Endodermal cell (in vitro differentiated cells): ENCODE results near the gene PTPRU. TPM values are rescaled to one million over a fixed set of nuclear protein-coding genes. Genes with fewer than 3 reads are reported as not detected.

Experiments used
- DNase-seq: peaks from one replicate; pipeline ENCODE4 v3.0.0-alpha.2; 2017
- H3K27ac ChIP-seq: 2 replicates; pipeline ENCODE4 v1.5.1; 2013; ENCODE audit warnings: mild to moderate bottlenecking, low read depth, low read length, moderate library complexity
- H3K27me3 ChIP-seq: 2 replicates; pipeline ENCODE4 v1.6.1; 2013; ENCODE audit warnings: mild to moderate bottlenecking, low read length, moderate library complexity; ENCODE audit not compliant: insufficient read depth, control insufficient read depth, poor library complexity, severe bottlenecking
- H3K36me3 ChIP-seq: 2 replicates; pipeline ENCODE4 v1.7.0; 2013; ENCODE audit warnings: mild to moderate bottlenecking, low read length, moderate library complexity; ENCODE audit not compliant: control insufficient read depth, insufficient read depth
- H3K4me1 ChIP-seq: one replicate; pipeline ENCODE4 v1.7.0; 2013; ENCODE audit warnings: low read length; ENCODE audit not compliant: control insufficient read depth, insufficient read depth
- H3K4me3 ChIP-seq: 2 replicates; pipeline ENCODE4 v1.5.1; 2013; ENCODE audit warnings: mild to moderate bottlenecking, low read length, moderate library complexity
- H3K9ac ChIP-seq: 2 replicates; pipeline ENCODE4 v1.6.1; 2013; ENCODE audit warnings: mild to moderate bottlenecking, low read length, moderate library complexity; ENCODE audit not compliant: poor library complexity, severe bottlenecking; ENCODE audit errors: extremely low read depth
- H3K9me3 ChIP-seq: 2 replicates; pipeline ENCODE4 v1.6.1; 2013; ENCODE audit warnings: mild to moderate bottlenecking, low read length, moderate library complexity; ENCODE audit not compliant: control insufficient read depth
- H3K27ac Mint-ChIP-seq: 2 replicates; pipeline ENCODE4 v1.8.0; 2020; ENCODE audit warnings: mixed read lengths
- H3K27me3 Mint-ChIP-seq: 2 replicates; pipeline ENCODE4 v1.8.0; 2021; ENCODE audit warnings: mild to moderate bottlenecking, mixed read lengths; ENCODE audit not compliant: insufficient read depth
- H3K36me3 Mint-ChIP-seq: 2 replicates; pipeline ENCODE4 v1.8.0; 2020; ENCODE audit warnings: low read depth, mixed read lengths
- H3K4me1 Mint-ChIP-seq: 2 replicates; pipeline ENCODE4 v1.8.0; 2020; ENCODE audit warnings: mixed read lengths
- H3K4me3 Mint-ChIP-seq: 2 replicates; pipeline ENCODE4 v1.8.0; 2020; ENCODE audit warnings: mild to moderate bottlenecking, moderate library complexity, mixed read lengths
- H3K9me3 Mint-ChIP-seq: 2 replicates; pipeline ENCODE4 v1.8.0; 2020; ENCODE audit warnings: mild to moderate bottlenecking, mixed read lengths
- CTCF ChIP-seq: fragments of 200-600 bp; sonication (generic); conservative IDR thresholded peaks from 2 replicates; pipeline ENCODE4 v1.5.0; 2021; ENCODE audit warnings: antibody characterized with exemption, mild to moderate bottlenecking
- WGBS, 2 experiments: methylation state at CpG; one replicate each; pipeline versions ENCODE4 v1.1.5 to v1.1.7; 2013; ENCODE audit warnings: missing lambda C conversion rate in 2 of 2, mixed read lengths in 1 of 2; ENCODE audit not compliant: insufficient coverage in 1 of 2, insufficient read length in 1 of 2; 5-methylcytosine and 5-hydroxymethylcytosine counted together
- total RNA-seq, 2 donors: library from RNA; stranded (reverse); fragmentation: NEBNext Ultra II Directional in 1 of 2; extraction: Animal tissue kit (Norgen Biotek cat#: 25700) in 1 of 2; gene quantifications; 2 replicates in 1 of 2; 3 replicates in 1 of 2; pipeline ENCODE4 v1.2.1, GENCODE V29; 2021

Gene PTPRU
- total RNA-seq, 2 donors from 2014 or later: 49.8 to 73.1 TPM

- no peaks in the 10 kb centered on the region for H3K9me3 ChIP-seq
- DNase-seq: no peak
- no peaks in the 10 kb centered on the region for H3K27me3 Mint-ChIP-seq
- no peaks in the 10 kb centered on the region for H3K27me3 ChIP-seq
- H3K9me3 Mint-ChIP-seq: no peaks in the 10 kb centered on the region
- peaks cover 54% of the 10 kb centered on the region for H3K36me3 Mint-ChIP-seq
- H3K4me1 Mint-ChIP-seq: peaks cover 16% of the 10 kb centered on the region
- H3K27ac Mint-ChIP-seq: peak overlapping the region; percentile 17
- 93% methylated on average over 4 of the region's 4 CpGs; no CpG with 5 or more reads in 1 of the 2 experiments for WGBS, 2 experiments
- H3K9ac ChIP-seq: no peak overlapping the region
- H3K36me3 ChIP-seq: peaks cover 36% of the 10 kb centered on the region
- no peak overlapping the region for H3K27ac ChIP-seq
- no peak overlapping the region for H3K4me3 Mint-ChIP-seq
- no peak for TF ChIP-seq CTCF
- peaks cover 4% of the 10 kb centered on the region for H3K4me1 ChIP-seq
- H3K4me3 ChIP-seq: no peak overlapping the region
Observed at GRCh38 chr1:29208442-29208841, 27.9 kb upstream of the PTPRU start.

- no peak overlapping the region for H3K9ac ChIP-seq
- H3K27ac ChIP-seq: no peak overlapping the region
- 94 to 95% methylated on average over 5 of the region's 5 CpGs for WGBS, 2 experiments
- no peaks in the 10 kb centered on the region for H3K27me3 ChIP-seq
- H3K36me3 Mint-ChIP-seq: peaks cover 56% of the 10 kb centered on the region
- peaks cover 16% of the 10 kb centered on the region for H3K4me1 Mint-ChIP-seq
- H3K9me3 ChIP-seq: no peaks in the 10 kb centered on the region
- no peak overlapping the region for H3K4me3 ChIP-seq
- peaks cover 4% of the 10 kb centered on the region for H3K4me1 ChIP-seq
- no peak for TF ChIP-seq CTCF
- H3K36me3 ChIP-seq: peaks cover 37% of the 10 kb centered on the region
- H3K9me3 Mint-ChIP-seq: no peaks in the 10 kb centered on the region
- no peak overlapping the region for H3K4me3 Mint-ChIP-seq
- peak overlapping the region; percentile 53 for H3K27ac Mint-ChIP-seq
- no peaks in the 10 kb centered on the region for H3K27me3 Mint-ChIP-seq
- no peak for DNase-seq
Observed at GRCh38 chr1:29209173-29209572, 27.1 kb upstream of the PTPRU start.

GRCh38 chr1:29210278-29211085, 25.8 kb upstream of the PTPRU start:
- H3K4me1 Mint-ChIP-seq: peaks cover 16% of the 10 kb centered on the region

More at GRCh38 chr1:29210278-29211085, 25.8 kb upstream of the PTPRU start:
- H3K27ac Mint-ChIP-seq: peak overlapping the region; percentile 64
- 87 to 99% methylated on average over 7 of the region's 7 CpGs for WGBS, 2 experiments
- H3K9me3 ChIP-seq: no peaks in the 10 kb centered on the region
- peaks cover 59% of the 10 kb centered on the region for H3K36me3 Mint-ChIP-seq
- H3K4me3 ChIP-seq: no peak overlapping the region
- H3K36me3 ChIP-seq: peaks cover 40% of the 10 kb centered on the region
- no peak overlapping the region for H3K9ac ChIP-seq
- no peak for TF ChIP-seq CTCF
- H3K27me3 ChIP-seq: no peaks in the 10 kb centered on the region
- no peaks in the 10 kb centered on the region for H3K27me3 Mint-ChIP-seq
- peaks cover 4% of the 10 kb centered on the region for H3K4me1 ChIP-seq
- no peak overlapping the region for H3K27ac ChIP-seq
- H3K9me3 Mint-ChIP-seq: no peaks in the 10 kb centered on the region
- H3K4me3 Mint-ChIP-seq: no peak overlapping the region
- no peak for DNase-seq
